Endothelial cell of umbilical vein (primary cell): ENCODE measurements around the gene BHLHE41. TPM values are rescaled to one million over a fixed set of nuclear protein-coding genes. Genes with fewer than 3 reads are reported as not detected.

ENCODE experiments used
- BruUV-seq: library from RNA; stranded (reverse); fragments of 400-500 nt; replicated peaks from 2 replicates; lab custom pipeline; 2021; lab: Mats Ljungman, UMichigan
- CTCF ChIA-PET: fragments of 300-600, 350-600 bp; sonication (Branson Sonifier 250); formaldehyde crosslinking; loops from one replicate; lab custom pipeline; 2021; ENCODE audit warnings: antibody characterized with exemption, inconsistent platforms; lab: Charles Lee
- POLR2A ChIA-PET: fragments of 300-600, 350-600 bp; sonication (Branson Sonifier 250); formaldehyde crosslinking; loops from one replicate; lab custom pipeline; 2021; ENCODE audit warnings: antibody characterized with exemption, inconsistent platforms; lab: Charles Lee
- DNase-seq: peaks from one replicate; pipeline ENCODE4 v3.0.0-alpha.2; 2011; ENCODE audit warnings: low read depth, low spot score
- FAIRE-seq: peaks from 2 replicates; lab custom pipeline; 2011; peaks lifted over from hg19 to GRCh38; lab: Jason Lieb, UNC
- H2AFZ ChIP-seq: 2 replicates; pipeline ENCODE4 v1.6.0; 2012; ENCODE audit warnings: low read depth, low read length, control low read depth, inconsistent platforms
- H3K27ac ChIP-seq: 2 replicates; pipeline ENCODE4 v1.5.1; 2011; ENCODE audit warnings: low read depth, mild to moderate bottlenecking, control low read depth, low read length, moderate library complexity; ENCODE audit not compliant: insufficient read depth
- H3K27me3 ChIP-seq, 2 experiments: 2 replicates each; pipeline versions ENCODE4 v1.6.0 to v1.6.1; 2011; ENCODE audit warnings: low read length in 2 of 2, mixed read lengths in 1 of 2; ENCODE audit not compliant: control insufficient read depth in 2 of 2, insufficient read depth in 2 of 2
- H3K36me3 ChIP-seq, 2 experiments: 2 replicates in 1 of 2; 3 replicates in 1 of 2; pipeline ENCODE4 v1.5.1; 2011; ENCODE audit warnings: low read length in 2 of 2, mild to moderate bottlenecking in 1 of 2, moderate library complexity in 1 of 2; ENCODE audit not compliant: control insufficient read depth in 2 of 2, insufficient read depth in 2 of 2; ENCODE audit errors: extremely low read depth in 1 of 2
- H3K4me1 ChIP-seq: 3 replicates; pipeline ENCODE4 v1.5.1; 2011; ENCODE audit warnings: mild to moderate bottlenecking, low read length; ENCODE audit not compliant: control insufficient read depth, insufficient read depth; ENCODE audit errors: extremely low read depth
- H3K4me2 ChIP-seq: 2 replicates; pipeline ENCODE4 v1.6.1; 2011; ENCODE audit warnings: low read length, control low read depth, mixed read lengths; ENCODE audit not compliant: insufficient read depth
- H3K4me3 ChIP-seq, 3 experiments: fragments of 200-600 bp in 1 of 3; sonication (generic), shearing (Covaris generic) in 1 of 3; replicated peaks in 1 of 3; 2 replicates each; pipeline ENCODE4 v1.5.1; 2011 to 2016; ENCODE audit warnings: control low read depth in 3 of 3, low read length in 3 of 3, mild to moderate bottlenecking in 2 of 3, inconsistent platforms in 1 of 3, low read depth in 1 of 3, moderate library complexity in 1 of 3; ENCODE audit not compliant: insufficient read depth in 1 of 3
- H3K79me2 ChIP-seq: 2 replicates; pipeline ENCODE4 v1.6.0; 2012; ENCODE audit warnings: low read length, inconsistent platforms; ENCODE audit not compliant: control insufficient read depth, insufficient read depth
- H3K9ac ChIP-seq: replicated peaks from 2 replicates; pipeline ENCODE3; 2011; ENCODE audit warnings: low read length, control low read depth; ENCODE audit not compliant: insufficient read depth; ENCODE audit errors: extremely low read depth
- H3K9me1 ChIP-seq: replicated peaks from 3 replicates; pipeline ENCODE4 v1.6.0; 2011; ENCODE audit warnings: mild to moderate bottlenecking, low read length; ENCODE audit not compliant: control insufficient read depth, insufficient read depth; ENCODE audit errors: extremely low read depth
- H3K9me3 ChIP-seq: replicated peaks from 2 replicates; pipeline ENCODE4 v1.5.1; 2012; ENCODE audit warnings: low read length, inconsistent platforms; ENCODE audit not compliant: control insufficient read depth, insufficient read depth
- H4K20me1 ChIP-seq: replicated peaks from 2 replicates; pipeline ENCODE3; 2011; ENCODE audit warnings: mild to moderate bottlenecking, low read length; ENCODE audit not compliant: control insufficient read depth, insufficient read depth; ENCODE audit errors: extremely low read depth
- EZH2 ChIP-seq: IDR thresholded peaks from 2 replicates; pipeline ENCODE4 v1.6.1; 2012; ENCODE audit warnings: borderline replicate concordance, low read depth, mild to moderate bottlenecking, moderate library complexity, low read length, inconsistent platforms; ENCODE audit not compliant: severe bottlenecking
- FOS ChIP-seq: IDR thresholded peaks from 2 replicates; pipeline ENCODE4 v1.6.1; 2011; ENCODE audit warnings: mild to moderate bottlenecking, low read length, moderate library complexity, borderline replicate concordance; ENCODE audit not compliant: insufficient read depth
- GATA2 ChIP-seq: IDR thresholded peaks from 2 replicates; pipeline ENCODE4 v1.7.0; 2011; ENCODE audit warnings: low read depth, mild to moderate bottlenecking, moderate library complexity, mixed read lengths, low read length; ENCODE audit not compliant: insufficient read length, insufficient read depth
- JUN ChIP-seq: IDR thresholded peaks from 2 replicates; pipeline ENCODE4 v1.6.1; 2011; ENCODE audit warnings: borderline replicate concordance, low read depth; ENCODE audit not compliant: insufficient read length, insufficient read depth
- MYC ChIP-seq: IDR thresholded peaks from one replicate; pipeline ENCODE4 v1.6.1; 2011; ENCODE audit warnings: mild to moderate bottlenecking, low read depth, low read length
- POLR2A ChIP-seq: IDR thresholded peaks from 2 replicates; pipeline ENCODE4 v1.6.1; 2012; ENCODE audit warnings: low read depth, mild to moderate bottlenecking, control low read depth, low read length
- POLR2AphosphoS5 ChIP-seq: IDR thresholded peaks from 2 replicates; pipeline ENCODE4 v1.6.1; 2012; ENCODE audit warnings: low read depth, mild to moderate bottlenecking, control low read depth, low read length, moderate library complexity; ENCODE audit not compliant: insufficient read depth
- dilution Hi-C: fragments of 300-500 bp; cut with MboI; formaldehyde crosslinking; loops from one replicate; pipeline ENCODE4 v1.15.0; 2019; ENCODE audit warnings: low sequenced_read_pairs; ENCODE audit not compliant: extremely low pct_ligation_motif_present
- intact Hi-C: fragments of 100-400 bp; cut with micrococcal nuclease; formaldehyde crosslinking; loops from one replicate; pipeline ENCODE4 v1.10.0; 2022
- polyA plus RNA-seq, 4 experiments: library from polyadenylated mRNA; depleted of rRNA in 3 of 4; stranded (reverse) in 3 of 4; unstranded in 1 of 4; fragments of >200 nt; gene quantifications; 2 replicates each; pipeline versions ENCODE4 v1.2.1 to v1.2.3, GENCODE V29; 2011 to 2012; ENCODE audit warnings: missing spikeins in 1 of 4
- total RNA-seq: library from RNA; stranded (reverse); gene quantifications from 2 replicates; pipeline ENCODE4 v1.2.3, GENCODE V29; 2021
- TF ChIP-seq, protein P1 (sequence below): IDR thresholded peaks from 2 replicates; pipeline ENCODE4 v1.6.1; 2011; ENCODE audit not compliant: insufficient read depth, insufficient read length
- TF ChIP-seq, protein P2 (sequence below), 2 donors: IDR thresholded peaks; 1 replicate in 1 of 2; 2 replicates in 1 of 2; pipeline ENCODE4 v1.5.1; 2011; ENCODE audit warnings: low read length in 2 of 2, mild to moderate bottlenecking in 2 of 2, moderate library complexity in 2 of 2, control low read depth in 1 of 2, inconsistent platforms in 1 of 2, low read depth in 1 of 2; ENCODE audit not compliant: insufficient read depth in 1 of 2; ENCODE audit errors: extremely low read depth in 1 of 2

BHLHE41 gene
- total and polyA plus RNA-seq, 2 donors (not counting 3 experiments of a cell fraction or from before 2014, with no cell fraction given) = 0.12 to 0.24 TPM

DNA sequence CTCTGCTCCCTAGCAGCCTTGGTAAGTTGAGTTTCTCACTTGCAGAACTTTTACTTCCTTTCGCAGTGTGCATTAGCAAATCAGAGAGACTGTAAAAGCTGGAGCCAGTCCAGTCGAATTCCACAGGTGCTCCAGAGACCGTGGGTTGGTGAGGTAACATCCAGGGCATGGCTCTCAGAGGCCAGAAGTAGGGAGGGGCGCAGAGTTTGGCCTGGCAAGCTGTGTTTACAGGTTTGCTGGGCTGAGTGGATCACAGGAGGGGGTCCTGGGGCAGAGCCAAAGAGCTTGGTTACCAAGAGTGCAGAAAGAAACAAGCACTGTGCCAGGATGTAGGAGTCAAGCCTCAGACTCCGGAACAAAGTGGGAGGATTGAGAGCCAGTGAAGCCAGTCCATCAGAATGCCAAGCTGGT is 10.2 kb upstream of the BHLHE41 start:
- no peak overlapping the region for H2AFZ ChIP-seq
- no peak overlapping the region for H3K27ac ChIP-seq
- no peaks in the 10 kb centered on the region for H3K36me3 ChIP-seq
- ChIA-PET POLR2A (no interaction called here), CTCF (interaction anchor here (0.8 to 1.4 kb wide), 2 partner anchors 11 to 16 kb away, joined by 3 read pairs; no protein-coding TSS in a partner anchor)
- no peaks in the 10 kb centered on the region for H3K4me1 ChIP-seq
- dilution Hi-C loops = no loop called here
- H3K4me3 ChIP-seq = no peak overlapping the region
- no peak overlapping the region for H3K4me2 ChIP-seq
- peaks cover 11 to 15% of the 10 kb centered on the region in 2 experiments for H3K27me3 ChIP-seq
- no TSS peak for BruUV-seq
- no peaks in the 10 kb centered on the region for H3K79me2 ChIP-seq
- intact Hi-C loops = no loop called here
- no peak overlapping the region for H3K9ac ChIP-seq
- DNase-seq (no peak), FAIRE-seq (no peak)
- no peaks in the 10 kb centered on the region for H3K9me3 ChIP-seq
- TF ChIP-seq MYC = no peak
- TF ChIP-seq FOS = no peak
- no peak for TF ChIP-seq EZH2
- TF ChIP-seq POLR2AphosphoS5 = no peak
- TF ChIP-seq JUN = no peak
- no peak for TF ChIP-seq GATA2
- TF ChIP-seq, protein P1, sequence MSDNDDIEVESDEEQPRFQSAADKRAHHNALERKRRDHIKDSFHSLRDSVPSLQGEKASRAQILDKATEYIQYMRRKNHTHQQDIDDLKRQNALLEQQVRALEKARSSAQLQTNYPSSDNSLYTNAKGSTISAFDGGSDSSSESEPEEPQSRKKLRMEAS = no peak
- TF ChIP-seq, protein P2, sequence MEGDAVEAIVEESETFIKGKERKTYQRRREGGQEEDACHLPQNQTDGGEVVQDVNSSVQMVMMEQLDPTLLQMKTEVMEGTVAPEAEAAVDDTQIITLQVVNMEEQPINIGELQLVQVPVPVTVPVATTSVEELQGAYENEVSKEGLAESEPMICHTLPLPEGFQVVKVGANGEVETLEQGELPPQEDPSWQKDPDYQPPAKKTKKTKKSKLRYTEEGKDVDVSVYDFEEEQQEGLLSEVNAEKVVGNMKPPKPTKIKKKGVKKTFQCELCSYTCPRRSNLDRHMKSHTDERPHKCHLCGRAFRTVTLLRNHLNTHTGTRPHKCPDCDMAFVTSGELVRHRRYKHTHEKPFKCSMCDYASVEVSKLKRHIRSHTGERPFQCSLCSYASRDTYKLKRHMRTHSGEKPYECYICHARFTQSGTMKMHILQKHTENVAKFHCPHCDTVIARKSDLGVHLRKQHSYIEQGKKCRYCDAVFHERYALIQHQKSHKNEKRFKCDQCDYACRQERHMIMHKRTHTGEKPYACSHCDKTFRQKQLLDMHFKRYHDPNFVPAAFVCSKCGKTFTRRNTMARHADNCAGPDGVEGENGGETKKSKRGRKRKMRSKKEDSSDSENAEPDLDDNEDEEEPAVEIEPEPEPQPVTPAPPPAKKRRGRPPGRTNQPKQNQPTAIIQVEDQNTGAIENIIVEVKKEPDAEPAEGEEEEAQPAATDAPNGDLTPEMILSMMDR (IDR thresholded peaks at IDR 0.05; ENCODE audit: extremely low read depth in 1 of 2, insufficient read depth in 1 of 2, low read depth in 1 of 2, low read length in 2 of 2) = no peak
- TF ChIP-seq POLR2A = no peak
- H3K9me1 ChIP-seq = no peaks in the 10 kb centered on the region
- H4K20me1 ChIP-seq = no peaks in the 10 kb centered on the region
